Femur (tissue), 1 donor: Measurements from ENCODE around the gene EOLA2.
"Not testable (repeated sequence)": the region's sequence is repeated elsewhere in the genome, so short reads cannot be mapped to it uniquely, and the experiment has no call there.

ENCODE experiments used
- DNase-seq: peaks from one replicate; pipeline ENCODE4 v3.0.0-alpha.2; 2017

The EOLA2 gene

GRCh38 chrX:149932150-149932549 lies 6.1 kb downstream of the EOLA2 start:
- DNase-seq: not testable (repeated sequence)

- DNase-seq: not testable (repeated sequence)
Measured at GRCh38 chrX:149931355-149931754, 6.9 kb downstream of the EOLA2 start.

- not testable (repeated sequence) for DNase-seq
Measured at GRCh38 chrX:149929400-149929799, 8.9 kb downstream of the EOLA2 start, which contains the start of gene HSFX4. Gene HSFX4, plus strand, starts transcription at chrX:149929573. Its CDS starts 72 bp downstream, at chrX:149929645.

GRCh38 chrX:149928635-149929034 lies 9.7 kb downstream of the EOLA2 start:
- DNase-seq: not testable (repeated sequence)

- not testable (repeated sequence) for DNase-seq
Measured at GRCh38 chrX:149927964-149928258, 10.4 kb downstream of the EOLA2 start.

GRCh38 chrX:149927245-149927963 lies 10.9 kb downstream of the EOLA2 start:
- not testable (repeated sequence) for DNase-seq

- not testable (repeated sequence) for DNase-seq
Measured at GRCh38 chrX:149924434-149924833, 13.9 kb downstream of the EOLA2 start.

- DNase-seq: not testable (repeated sequence)
Measured at GRCh38 chrX:149923836-149924235, 14.5 kb downstream of the EOLA2 start.

GRCh38 chrX:149916745-149917392 lies 21.4 kb downstream of the EOLA2 start:
- DNase-seq: no peak

GRCh38 chrX:149910178-149910695 lies 28.1 kb downstream of the EOLA2 start:
- no peak for DNase-seq

- DNase-seq: no peak
Measured at GRCh38 chrX:149909324-149910177, 28.7 kb downstream of the EOLA2 start.

- no peak for DNase-seq
Measured at GRCh38 chrX:149908727-149909126, 29.6 kb downstream of the EOLA2 start.

- DNase-seq: no peak
Measured at GRCh38 chrX:149908308-149908707, 30.0 kb downstream of the EOLA2 start.

GRCh38 chrX:149903889-149904748 lies 34.2 kb downstream of the EOLA2 start:
- no peak for DNase-seq

- no peak for DNase-seq
Measured at GRCh38 chrX:149898554-149898953, 39.7 kb downstream of the EOLA2 start.

- DNase-seq: not testable (repeated sequence)
Measured at GRCh38 chrX:149890828-149891227, 47.5 kb downstream of the EOLA2 start.
